HG03103 (cell line): Measurements from ENCODE around the gene NTM.
A peak's percentile ranks its signal among the peaks of the same experiment; 100 is the strongest.
"Not testable (repeated sequence)": the region's sequence is repeated elsewhere in the genome, so short reads cannot be mapped to it uniquely, and the experiment has no call there.

Experiments
- ATAC-seq: cut with Tn5 transposase; IDR thresholded peaks from one replicate; pipeline ENCODE4 v1.9.1; 2021; ENCODE audit warnings: low read depth; ENCODE audit not compliant: unreplicated experiment

NTM gene

GRCh38 chr11:131678658-131679340 lies 308.4 kb downstream of the NTM start:
- no peak for ATAC-seq

GRCh38 chr11:131680448-131680847 lies 310.0 kb downstream of the NTM start:
- not testable (repeated sequence) for ATAC-seq

- no peak for ATAC-seq
Observed at GRCh38 chr11:131681920-131682319, 311.5 kb downstream of the NTM start.

GRCh38 chr11:131682373-131683015 lies 312.1 kb downstream of the NTM start:
- no peak for ATAC-seq

GRCh38 chr11:131683131-131683530 lies 312.7 kb downstream of the NTM start:
- no peak for ATAC-seq

- ATAC-seq, result no peak
Observed at GRCh38 chr11:131683666-131684065, 313.3 kb downstream of the NTM start.

GRCh38 chr11:131684111-131685060 lies 314.0 kb downstream of the NTM start:
- no peak for ATAC-seq

- ATAC-seq, result no peak
Observed at GRCh38 chr11:131685206-131685605, 314.8 kb downstream of the NTM start.

- no peak for ATAC-seq
Observed at GRCh38 chr11:131685906-131686305, 315.5 kb downstream of the NTM start.

GRCh38 chr11:131686836-131687235 lies 316.4 kb downstream of the NTM start:
- ATAC-seq, result no peak

- no peak for ATAC-seq
Observed at GRCh38 chr11:131687291-131688047, 317.1 kb downstream of the NTM start.

GRCh38 chr11:131688048-131688693 lies 317.8 kb downstream of the NTM start:
- peak; percentile 74 for ATAC-seq

- ATAC-seq, result no peak
Observed at GRCh38 chr11:131689049-131689925, 318.9 kb downstream of the NTM start.

GRCh38 chr11:131690362-131690761 lies 319.9 kb downstream of the NTM start:
- ATAC-seq, result no peak

- no peak for ATAC-seq
Observed at GRCh38 chr11:131690776-131691175, 320.4 kb downstream of the NTM start.

GRCh38 chr11:131691181-131692041 lies 321.0 kb downstream of the NTM start:
- ATAC-seq, result peak; percentile 36

GRCh38 chr11:131692151-131692550 lies 321.7 kb downstream of the NTM start:
- ATAC-seq, result no peak

GRCh38 chr11:131692961-131693360 lies 322.5 kb downstream of the NTM start:
- ATAC-seq, result no peak
